IMR-90 (cell line): ENCODE data around the gene KAZN. TPM values are rescaled to one million over a fixed set of nuclear protein-coding genes. Genes with fewer than 3 reads are reported as not detected.

Experiments used
- ATAC-seq: fragments of 200-7000 bp; cut with Tn5 transposase; 2 replicates; pipeline ENCODE4 v1.9.1; 2020; ENCODE audit warnings: low read depth, mild to moderate bottlenecking, moderate library complexity
- BruUV-seq: library from RNA; stranded (reverse); fragments of 400-500 nt; replicated peaks from 2 replicates; lab custom pipeline; 2021; lab: Mats Ljungman, UMichigan
- CTCF ChIA-PET: fragments of 300-600 bp; formaldehyde crosslinking; extraction: SDS; loops from one replicate; lab custom pipeline; 2021; ENCODE audit warnings: antibody characterized with exemption; lab: Yijun Ruan, JAX
- POLR2A ChIA-PET: fragments of 300-600 bp; sonication (Branson Sonifier 250); formaldehyde crosslinking; loops from one replicate; lab custom pipeline; 2022; ENCODE audit warnings: antibody characterized with exemption; ENCODE audit not compliant: unreplicated experiment; lab: Charles Lee
- DNase-seq: peaks from one replicate; pipeline ENCODE4 v3.0.0; 2013
- H2AFZ ChIP-seq: replicated peaks from 2 replicates; pipeline ENCODE3; 2013; ENCODE audit warnings: low read length, mild to moderate bottlenecking; ENCODE audit not compliant: poor library complexity
- H2AK5ac ChIP-seq: 2 replicates; pipeline ENCODE4 v1.6.1; 2013; ENCODE audit warnings: low read depth, low read length, inconsistent platforms
- H2AK9ac ChIP-seq: replicated peaks from 2 replicates; pipeline ENCODE3; 2013; ENCODE audit warnings: mild to moderate bottlenecking, low read depth, low read length, moderate library complexity; ENCODE audit not compliant: poor library complexity
- H2BK120ac ChIP-seq: 2 replicates; pipeline ENCODE4 v1.6.1; 2013; ENCODE audit warnings: low read depth, low read length, inconsistent platforms
- H2BK15ac ChIP-seq: 3 replicates; pipeline ENCODE4 v1.6.1; 2013; ENCODE audit warnings: low read depth, low read length, inconsistent platforms
- H2BK20ac ChIP-seq: 2 replicates; pipeline ENCODE4 v1.6.1; 2013; ENCODE audit warnings: low read depth, mild to moderate bottlenecking, inconsistent platforms, low read length, moderate library complexity
- H2BK5ac ChIP-seq: 2 replicates; pipeline ENCODE4 v1.6.1; 2013; ENCODE audit warnings: mild to moderate bottlenecking, low read depth, low read length, inconsistent platforms; ENCODE audit not compliant: poor library complexity, severe bottlenecking
- H3K14ac ChIP-seq: replicated peaks from 2 replicates; pipeline ENCODE4 v1.6.1; 2013; ENCODE audit warnings: low read depth, low read length, inconsistent platforms
- H3K18ac ChIP-seq: 2 replicates; pipeline ENCODE4 v1.6.1; 2013; ENCODE audit warnings: low read depth, low read length, control low read depth
- H3K23ac ChIP-seq: 2 replicates; pipeline ENCODE4 v1.6.1; 2013; ENCODE audit warnings: low read depth, low read length, inconsistent platforms
- H3K27ac ChIP-seq: 2 replicates; pipeline ENCODE4 v1.5.1; 2013; ENCODE audit warnings: mild to moderate bottlenecking, control low read depth, low read length; ENCODE audit not compliant: insufficient read depth
- H3K27me3 ChIP-seq: 2 replicates; pipeline ENCODE4 v1.6.1; 2013; ENCODE audit warnings: low read length; ENCODE audit not compliant: control insufficient read depth, insufficient read depth
- H3K36me3 ChIP-seq: 2 replicates; pipeline ENCODE4 v1.6.1; 2013; ENCODE audit warnings: low read length, mixed read lengths; ENCODE audit not compliant: control insufficient read depth, insufficient read depth
- H3K4ac ChIP-seq: 2 replicates; pipeline ENCODE4 v1.6.1; 2013; ENCODE audit warnings: low read depth, low read length, inconsistent platforms
- H3K4me1 ChIP-seq: 2 replicates; pipeline ENCODE4 v1.6.1; 2013; ENCODE audit warnings: low read length, mixed read lengths; ENCODE audit not compliant: control insufficient read depth, insufficient read depth
- H3K4me2 ChIP-seq: 2 replicates; pipeline ENCODE4 v1.6.1; 2013; ENCODE audit warnings: low read depth, mild to moderate bottlenecking, control low read depth, low read length, moderate library complexity
- H3K4me3 ChIP-seq: 2 replicates; pipeline ENCODE4 v1.5.1; 2013; ENCODE audit warnings: low read depth, mild to moderate bottlenecking, control low read depth, low read length, moderate library complexity; ENCODE audit not compliant: insufficient read depth
- H3K56ac ChIP-seq: 2 replicates; pipeline ENCODE4 v1.6.1; 2013; ENCODE audit warnings: low read length, inconsistent platforms; ENCODE audit not compliant: insufficient read depth; ENCODE audit errors: extremely low read depth
- H3K79me1 ChIP-seq, 2 experiments: 2 replicates each; pipeline ENCODE4 v1.6.1; 2013; ENCODE audit warnings: low read length in 2 of 2, inconsistent platforms in 1 of 2, low read depth in 1 of 2
- H3K9ac ChIP-seq: 2 replicates; pipeline ENCODE4 v1.6.1; 2013; ENCODE audit warnings: low read depth, low read length, control low read depth
- H3K9me1 ChIP-seq: 2 replicates; pipeline ENCODE4 v1.6.1; 2013; ENCODE audit warnings: low read length, inconsistent platforms; ENCODE audit not compliant: insufficient read depth
- H3K9me3 ChIP-seq: 2 replicates; pipeline ENCODE4 v1.6.1; 2013; ENCODE audit warnings: low read length; ENCODE audit not compliant: control insufficient read depth, insufficient read depth
- H4K20me1 ChIP-seq: 2 replicates; pipeline ENCODE4 v1.6.1; 2013; ENCODE audit warnings: low read length, inconsistent platforms; ENCODE audit not compliant: insufficient read depth
- H4K5ac ChIP-seq: 2 replicates; pipeline ENCODE4 v1.6.1; 2013; ENCODE audit warnings: mild to moderate bottlenecking, low read depth, low read length, control low read depth
- H4K8ac ChIP-seq, 2 experiments: 2 replicates each; pipeline ENCODE4 v1.6.1; 2013; ENCODE audit warnings: low read depth in 2 of 2, low read length in 2 of 2, control low read depth in 1 of 2, inconsistent platforms in 1 of 2
- H4K91ac ChIP-seq: 2 replicates; pipeline ENCODE4 v1.6.1; 2013; ENCODE audit warnings: low read depth, low read length, inconsistent platforms; ENCODE audit not compliant: insufficient read depth
- BHLHE40 ChIP-seq: fragments of 150-350 bp; IDR thresholded peaks from 2 replicates; pipeline ENCODE4 v1.6.1; 2016; ENCODE audit warnings: mild to moderate bottlenecking, low read depth, low read length
- CEBPB ChIP-seq: IDR thresholded peaks from 2 replicates; pipeline ENCODE4 v1.6.1; 2012; ENCODE audit warnings: low read depth, low read length, improper control_type of control experiment
- CHD1 ChIP-seq: IDR thresholded peaks from 2 replicates; pipeline ENCODE4 v1.6.1; 2012; ENCODE audit warnings: low read depth, low read length, improper control_type of control experiment
- CTCF ChIP-seq: conservative IDR thresholded peaks from 2 replicates; pipeline ENCODE4 v1.5.1; 2012; ENCODE audit warnings: mild to moderate bottlenecking, low read depth, low read length, improper control_type of control experiment
- FOS ChIP-seq: fragments of 150-350 bp; IDR thresholded peaks from 2 replicates; pipeline ENCODE4 v1.6.1; 2016; ENCODE audit warnings: low read depth, low read length
- MAFK ChIP-seq: IDR thresholded peaks from 2 replicates; pipeline ENCODE4 v1.6.1; 2012; ENCODE audit warnings: low read depth, low read length, improper control_type of control experiment
- MAZ ChIP-seq: IDR thresholded peaks from 2 replicates; pipeline ENCODE4 v1.6.1; 2012; ENCODE audit warnings: low read depth, mild to moderate bottlenecking, low read length, improper control_type of control experiment, moderate library complexity, borderline replicate concordance
- MXI1 ChIP-seq: IDR thresholded peaks from 2 replicates; pipeline ENCODE4 v1.6.1; 2012; ENCODE audit warnings: low read depth, mild to moderate bottlenecking, low read length, moderate library complexity, borderline replicate concordance
- NFE2L2 ChIP-seq: fragments of 150-350 bp; IDR thresholded peaks from 2 replicates; pipeline ENCODE4 v1.6.1; 2016; ENCODE audit warnings: low read depth, mild to moderate bottlenecking, low read length
- POLR2A ChIP-seq: IDR thresholded peaks from 2 replicates; pipeline ENCODE4 v1.6.1; 2012; ENCODE audit warnings: mild to moderate bottlenecking, low read depth, low read length
- RAD21 ChIP-seq: IDR thresholded peaks from 2 replicates; pipeline ENCODE4 v1.6.1; 2012; ENCODE audit warnings: low read length, improper control_type of control experiment
- RCOR1 ChIP-seq: IDR thresholded peaks from 2 replicates; pipeline ENCODE4 v1.6.1; 2012; ENCODE audit warnings: mild to moderate bottlenecking, low read length, improper control_type of control experiment; ENCODE audit not compliant: insufficient replicate concordance
- RFX5 ChIP-seq: IDR thresholded peaks from 2 replicates; pipeline ENCODE4 v1.8.0; 2012; ENCODE audit warnings: low read depth, mild to moderate bottlenecking, low read length, moderate library complexity
- SMC3 ChIP-seq: fragments of 150-350 bp; IDR thresholded peaks from 2 replicates; pipeline ENCODE4 v1.6.1; 2016; ENCODE audit warnings: low read depth, mild to moderate bottlenecking, antibody characterized with exemption, low read length, moderate library complexity
- USF2 ChIP-seq: fragments of 150-350 bp; IDR thresholded peaks from 2 replicates; pipeline ENCODE4 v1.6.1; 2017; ENCODE audit warnings: mild to moderate bottlenecking, antibody characterized with exemption, low read length, low read depth
- WGBS, 2 experiments: methylation state at CpG; one replicate each; pipeline versions ENCODE4 v1.1.5 to v1.1.7; 2013; ENCODE audit warnings: missing lambda C conversion rate in 2 of 2; ENCODE audit not compliant: insufficient read length in 1 of 2; ENCODE audit errors: extremely low coverage in 2 of 2; 5-methylcytosine and 5-hydroxymethylcytosine counted together
- dilution Hi-C: fragments of 300-500 bp; cut with HindIII; formaldehyde crosslinking; loops from one replicate; pipeline ENCODE4 v1.14.3; 2018; ENCODE audit warnings: low sequenced_read_pairs; ENCODE audit not compliant: unreplicated experiment
- in situ Hi-C: fragments of 300-500 bp; cut with MboI; formaldehyde crosslinking; loops from 3 replicates; pipeline ENCODE4 v1.14.3; 2019; ENCODE audit warnings: low sequenced_read_pairs, inconsistent platforms, mixed read lengths
- intact Hi-C: fragments of 100-400 bp; cut with micrococcal nuclease; formaldehyde crosslinking; loops from 2 replicates; pipeline ENCODE4 v1.10.0; 2022
- polyA plus RNA-seq, 3 experiments: library from polyadenylated mRNA; depleted of rRNA; stranded (reverse); fragments of >200 nt; gene quantifications; 2 replicates each; pipeline ENCODE4 v1.2.3, GENCODE V29; 2012; ENCODE audit warnings: low replicate concordance in 1 of 3
- total RNA-seq: library from RNA; depleted of rRNA; stranded (reverse); fragments of >200 nt; gene quantifications from 2 replicates; pipeline ENCODE4 v1.2.3, GENCODE V29; 2012
- TF ChIP-seq, protein P1 (sequence below): fragments of 150-350 bp; IDR thresholded peaks from 2 replicates; pipeline ENCODE4 v1.6.1; 2016; ENCODE audit warnings: low read depth, mild to moderate bottlenecking, low read length, moderate library complexity, borderline replicate concordance

KAZN gene
- total and polyA plus RNA-seq, 2 of the 4 experiments (the other 2 are of a cell fraction) = 5.2 to 10.5 TPM

- no peak overlapping the region for H2BK120ac ChIP-seq
- no peak overlapping the region for H3K56ac ChIP-seq
- H4K5ac ChIP-seq = no peak overlapping the region
- intact Hi-C loops = no loop called here
- H2BK20ac ChIP-seq = no peak overlapping the region
- no peak overlapping the region for H3K14ac ChIP-seq
- no peak overlapping the region for H2AK9ac ChIP-seq
- no peak overlapping the region for H3K27ac ChIP-seq
- TF ChIP-seq NFE2L2 = no peak
- TF ChIP-seq CHD1 = no peak
- TF ChIP-seq RFX5 = no peak
- TF ChIP-seq, protein P1, sequence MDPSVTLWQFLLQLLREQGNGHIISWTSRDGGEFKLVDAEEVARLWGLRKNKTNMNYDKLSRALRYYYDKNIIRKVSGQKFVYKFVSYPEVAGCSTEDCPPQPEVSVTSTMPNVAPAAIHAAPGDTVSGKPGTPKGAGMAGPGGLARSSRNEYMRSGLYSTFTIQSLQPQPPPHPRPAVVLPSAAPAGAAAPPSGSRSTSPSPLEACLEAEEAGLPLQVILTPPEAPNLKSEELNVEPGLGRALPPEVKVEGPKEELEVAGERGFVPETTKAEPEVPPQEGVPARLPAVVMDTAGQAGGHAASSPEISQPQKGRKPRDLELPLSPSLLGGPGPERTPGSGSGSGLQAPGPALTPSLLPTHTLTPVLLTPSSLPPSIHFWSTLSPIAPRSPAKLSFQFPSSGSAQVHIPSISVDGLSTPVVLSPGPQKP = no peak
- no peak for TF ChIP-seq USF2
- TF ChIP-seq MXI1 = no peak
- no peak for TF ChIP-seq SMC3
- TF ChIP-seq RCOR1 = no peak
- TF ChIP-seq RAD21 = no peak
- TF ChIP-seq MAZ = no peak
- no peak for TF ChIP-seq MAFK
- no peak for TF ChIP-seq POLR2A
- no peak for TF ChIP-seq FOS
- no peak for TF ChIP-seq CTCF
- no peak for TF ChIP-seq BHLHE40
- TF ChIP-seq CEBPB = no peak
- ChIA-PET POLR2A (no interaction called here), CTCF (no interaction called here)
- no peaks in the 10 kb centered on the region for H3K36me3 ChIP-seq
- no peak overlapping the region for H3K9ac ChIP-seq
- dilution Hi-C loops = no loop called here
- no peak overlapping the region for H2BK15ac ChIP-seq
- no peak overlapping the region for H2BK5ac ChIP-seq
- no CpG with 5 or more reads among the region's 7 CpGs for WGBS, 2 experiments
- H3K9me3 ChIP-seq = no peaks in the 10 kb centered on the region
- H3K4me2 ChIP-seq = no peak overlapping the region
- no peak overlapping the region for H3K4me3 ChIP-seq
- DNase-seq = no peak
- no peak overlapping the region for H3K4ac ChIP-seq
- in situ Hi-C loops = no loop called here
- H2AK5ac ChIP-seq = no peak overlapping the region
- no peaks in the 10 kb centered on the region for H3K79me1 ChIP-seq
- H3K27me3 ChIP-seq = peaks cover 5% of the 10 kb centered on the region
- H3K9me1 ChIP-seq = no peaks in the 10 kb centered on the region
- no peak overlapping the region for H2AFZ ChIP-seq
- H4K20me1 ChIP-seq = no peaks in the 10 kb centered on the region
- no peak overlapping the region for H3K23ac ChIP-seq
- no TSS peak for BruUV-seq
- no peak for ATAC-seq
- no peaks in the 10 kb centered on the region for H3K4me1 ChIP-seq
- H3K18ac ChIP-seq = no peak overlapping the region
- no peak overlapping the region for H4K8ac ChIP-seq
- H4K91ac ChIP-seq = no peak overlapping the region
Measured at GRCh38 chr1:14790982-14791381, 192.5 kb downstream of the KAZN start.
